ENCODE data around the gene DSCAML1.

- TF ChIP-seq CTCF (IDR thresholded peaks at IDR 0.05) (no peak), POLR2A (IDR thresholded peaks at IDR 0.05) (no peak)
These were observed 187.0 kb downstream of the DSCAML1 start for GRCh38 chr11:117610045-117610444.
